A673 (cell line): Measurements from ENCODE around the gene TPD52L1. TPM values are rescaled to one million over a fixed set of nuclear protein-coding genes. Genes with fewer than 3 reads are reported as not detected.

Source experiments
- BruUV-seq: library from RNA; stranded (reverse); fragments of 400-500 nt; replicated peaks from 2 replicates; lab custom pipeline; 2021; lab: Mats Ljungman, UMichigan
- CTCF ChIA-PET: fragments of 300-600 bp; sonication (Branson Sonifier 250); formaldehyde crosslinking; loops from one replicate; lab custom pipeline; 2022; ENCODE audit warnings: antibody characterized with exemption; lab: Charles Lee
- POLR2A ChIA-PET: fragments of 300-600 bp; sonication (Branson Sonifier 250); formaldehyde crosslinking; loops from one replicate; lab custom pipeline; 2022; ENCODE audit warnings: antibody characterized with exemption; ENCODE audit not compliant: low non-redundant PET; lab: Charles Lee
- DNase-seq: peaks from one replicate; pipeline ENCODE4 v3.0.0-alpha.2; 2015; ENCODE audit warnings: low spot score
- H3K27ac ChIP-seq: fragments of 200-600 bp; sonication (generic); 2 replicates; pipeline ENCODE4 v1.5.1; 2016; ENCODE audit warnings: mixed run types, low read depth, mild to moderate bottlenecking, mixed read lengths, antibody characterized with exemption, low read length; ENCODE audit not compliant: poor library complexity, severe bottlenecking
- H3K27me3 ChIP-seq: fragments of 200-600 bp; sonication (generic); replicated peaks from 2 replicates; pipeline ENCODE4 v1.6.1; 2017; ENCODE audit warnings: mixed run types, low read depth, mild to moderate bottlenecking, mixed read lengths, antibody characterized with exemption, low read length; ENCODE audit not compliant: insufficient read depth, poor library complexity
- H3K36me3 ChIP-seq: fragments of 200-600 bp; sonication (generic); 2 replicates; pipeline ENCODE4 v1.6.1; 2016; ENCODE audit warnings: mixed run types, mild to moderate bottlenecking, mixed read lengths, antibody characterized with exemption, low read length; ENCODE audit not compliant: insufficient read depth, poor library complexity, severe bottlenecking
- H3K4me1 ChIP-seq: fragments of 200-600 bp; sonication (generic); 2 replicates; pipeline ENCODE4 v1.6.1; 2017; ENCODE audit warnings: mixed run types, mild to moderate bottlenecking, mixed read lengths, antibody characterized with exemption, low read length; ENCODE audit not compliant: insufficient read depth, poor library complexity, severe bottlenecking
- H3K4me3 ChIP-seq: fragments of 200-600 bp; sonication (generic); 2 replicates; pipeline ENCODE4 v1.5.1; 2016; ENCODE audit warnings: low read depth, mixed run types, mild to moderate bottlenecking, mixed read lengths, low read length; ENCODE audit not compliant: poor library complexity, severe bottlenecking
- H3K9me3 ChIP-seq: fragments of 200-600 bp; sonication (generic); 2 replicates; pipeline ENCODE4 v1.6.1; 2016; ENCODE audit warnings: mixed run types, low read depth, mild to moderate bottlenecking, mixed read lengths, antibody characterized with exemption, low read length; ENCODE audit not compliant: poor library complexity, severe bottlenecking
- CTCF ChIP-seq: fragments of 300-800, 200-600 bp; sonication (generic); conservative IDR thresholded peaks from 2 replicates; pipeline ENCODE4 v1.5.1; 2017; ENCODE audit warnings: low read depth, mild to moderate bottlenecking, antibody characterized with exemption, low read length, moderate library complexity, mixed read lengths
- EZH2 ChIP-seq: fragments of 200-600 bp; sonication (generic); IDR thresholded peaks from 2 replicates; pipeline ENCODE4 v1.6.1; 2017; ENCODE audit warnings: borderline replicate concordance, low read depth, mild to moderate bottlenecking, mixed read lengths, antibody characterized with exemption, low read length; ENCODE audit not compliant: poor library complexity, severe bottlenecking
- intact Hi-C: fragments of 100-400 bp; cut with micrococcal nuclease; formaldehyde crosslinking; loops from one replicate; pipeline ENCODE4 v1.10.0; 2022; ENCODE audit not compliant: unreplicated experiment
- total RNA-seq: library from RNA; stranded (reverse); gene quantifications from 2 replicates; pipeline ENCODE4 v1.2.3, GENCODE V29; 2021

Gene TPD52L1
- total RNA-seq, 1 experiment from 2014 or later: 2.0 TPM

DNA sequence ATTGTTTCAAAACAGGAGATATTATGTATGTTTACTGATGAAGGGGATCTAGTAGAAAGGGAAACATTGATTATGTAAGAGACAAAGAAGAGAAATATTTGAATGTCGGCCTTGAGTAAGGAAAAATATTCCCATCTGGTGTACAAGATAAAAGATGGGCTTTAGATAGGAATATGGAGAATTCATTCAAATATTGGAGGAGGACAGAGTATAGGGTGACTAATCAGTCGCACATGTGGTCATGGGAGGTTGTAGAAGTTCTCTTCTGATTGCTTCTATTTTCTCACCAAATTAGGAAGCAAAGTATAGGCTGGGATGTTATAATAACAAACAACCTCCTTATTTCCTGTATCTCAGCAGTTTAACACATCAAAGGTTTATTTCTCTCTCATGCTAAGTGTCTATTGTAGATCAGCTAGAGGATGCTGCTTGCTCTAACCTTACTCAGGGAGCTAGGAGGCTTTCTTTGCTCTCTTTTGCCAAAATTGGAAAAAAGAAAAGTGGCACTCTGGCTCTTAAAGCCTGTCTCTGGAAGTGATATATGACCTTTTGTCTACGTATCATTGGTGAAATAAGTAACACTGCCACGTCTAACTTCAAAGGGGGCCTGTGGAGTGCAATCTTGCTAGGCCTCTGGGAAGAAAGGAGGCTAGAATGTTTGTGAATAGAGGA lies 149.4 kb downstream of the TPD52L1 start:
- TF ChIP-seq CTCF (no peak), EZH2 (no peak)
- intact Hi-C loops: loop anchor here (10.0 kb wide), 1 partner anchor 338 kb away; the partner anchor contains the start of gene RNF217
- no peak for DNase-seq
- H3K27ac ChIP-seq: no peak overlapping the region
- H3K36me3 ChIP-seq: peaks cover 19% of the 10 kb centered on the region
- no peaks in the 10 kb centered on the region for H3K9me3 ChIP-seq
- CTCF ChIA-PET: no interaction called here
- POLR2A ChIA-PET: no interaction called here
- no TSS peak for BruUV-seq
- peaks cover 14% of the 10 kb centered on the region for H3K4me1 ChIP-seq
- H3K27me3 ChIP-seq: no peaks in the 10 kb centered on the region
- H3K4me3 ChIP-seq: no peak overlapping the region

- H3K27me3 ChIP-seq: no peaks in the 10 kb centered on the region
- no peak for DNase-seq
- no peaks in the 10 kb centered on the region for H3K9me3 ChIP-seq
- ChIA-PET POLR2A (no interaction called here), CTCF (no interaction called here)
- H3K27ac ChIP-seq: no peak overlapping the region
- TF ChIP-seq CTCF (no peak), EZH2 (no peak)
- intact Hi-C loops: loop anchor here (10.0 kb wide), 1 partner anchor 339 kb away; the partner anchor contains the start of gene RNF217
- H3K4me3 ChIP-seq: no peak overlapping the region
- BruUV-seq: no TSS peak
- peaks cover 14% of the 10 kb centered on the region for H3K36me3 ChIP-seq
- peaks cover 14% of the 10 kb centered on the region for H3K4me1 ChIP-seq
Measured at GRCh38 chr6:125303512-125303854, 149.9 kb downstream of the TPD52L1 start.

- Histone ChIP-seq H3K9me3 (no peaks in the 10 kb centered on the region), H3K4me3 (no peak overlapping the region), H3K36me3 (no peaks in the 10 kb centered on the region), H3K27ac (no peak overlapping the region), H3K27me3 (no peaks in the 10 kb centered on the region), H3K4me1 (peaks cover 7% of the 10 kb centered on the region)
- intact Hi-C loops: loop anchor here (10.0 kb wide), 1 partner anchor 340 kb away; the partner anchor contains the start of gene RNF217
- POLR2A ChIA-PET: interaction anchor here (0.8 kb wide), 1 partner anchor 485 kb away, joined by 3 read pairs; the partner anchor contains the start of gene NCOA7
- no peak for DNase-seq
- BruUV-seq: no TSS peak
- CTCF ChIA-PET: no interaction called here
- TF ChIP-seq CTCF (no peak), EZH2 (no peak)
Measured at GRCh38 chr6:125304970-125305660, 151.5 kb downstream of the TPD52L1 start.
